K562 (cell line): ENCODE results near the gene HOXB3. TPM values are rescaled to one million over a fixed set of nuclear protein-coding genes. Genes with fewer than 3 reads are reported as not detected.

Source experiments
- ATAC-seq: fragments of 200-7000 bp; cut with Tn5 transposase; 3 replicates; pipeline ENCODE4 v1.9.1; 2020; ENCODE audit warnings: moderate library complexity
- BruUV-seq: library from RNA; stranded (reverse); fragments of 400-500 nt; replicated peaks from 2 replicates; lab custom pipeline; 2021; lab: Mats Ljungman, UMichigan
- CTCF ChIA-PET: fragments of 300-600 bp; formaldehyde crosslinking; extraction: SDS; loops from one replicate; lab custom pipeline; 2021; ENCODE audit warnings: low intra/inter-chr PET ratio; lab: Yijun Ruan, JAX
- POLR2A ChIA-PET: fragments of 300-600, 350-650 bp; sonication (Branson Sonifier 250); formaldehyde crosslinking; extraction: SDS; loops from one replicate; lab custom pipeline; 2021; ENCODE audit warnings: antibody characterized with exemption, inconsistent platforms; lab: Yijun Ruan, JAX
- DNase-seq, 4 experiments: peaks; one replicate each; pipeline versions ENCODE4 v3.0.0 to v3.0.0-alpha.2; 2011 to 2018; ENCODE audit warnings: low spot score in 3 of 4, mixed read lengths in 3 of 4; ENCODE audit errors: extremely low read depth in 1 of 4
- FAIRE-seq: peaks from 2 replicates; lab custom pipeline; 2011; peaks lifted over from hg19 to GRCh38; lab: Jason Lieb, UNC
- H2AFZ ChIP-seq: 2 replicates; pipeline ENCODE4 v1.6.0; 2011; ENCODE audit warnings: low read depth, low read length, control low read depth, inconsistent platforms
- H3K27ac ChIP-seq: fragments of 200-600 bp; 3 replicates; pipeline ENCODE4 v1.8.0; 2011; ENCODE audit warnings: low read depth, mild to moderate bottlenecking, control low read depth, inconsistent platforms, low read length, moderate library complexity, mixed read lengths; ENCODE audit errors: extremely low read depth
- H3K27me3 ChIP-seq, 2 experiments: fragments of 300-600 bp in 1 of 2; 2 replicates in 1 of 2; 3 replicates in 1 of 2; pipeline versions ENCODE4 v1.6.0 to v1.8.0; 2011; ENCODE audit warnings: inconsistent platforms in 2 of 2, low read length in 2 of 2, mild to moderate bottlenecking in 1 of 2, mixed read lengths in 1 of 2, moderate library complexity in 1 of 2; ENCODE audit not compliant: control insufficient read depth in 2 of 2, insufficient read depth in 2 of 2
- H3K36me3 ChIP-seq: fragments of 300-600 bp; 3 replicates; pipeline ENCODE4 v1.8.0; 2011; ENCODE audit warnings: mild to moderate bottlenecking, low read length, inconsistent platforms; ENCODE audit not compliant: control insufficient read depth, insufficient read depth
- H3K4me1 ChIP-seq, 2 experiments: fragments of 200-600 bp in 1 of 2; replicated peaks in 1 of 2; 2 replicates in 1 of 2; 3 replicates in 1 of 2; pipeline versions ENCODE4 v1.5.1 to v1.8.0; 2011; ENCODE audit warnings: inconsistent platforms in 2 of 2, low read length in 2 of 2, mild to moderate bottlenecking in 1 of 2, mixed read lengths in 1 of 2, moderate library complexity in 1 of 2; ENCODE audit not compliant: control insufficient read depth in 2 of 2, insufficient read depth in 2 of 2
- H3K4me2 ChIP-seq: 2 replicates; pipeline ENCODE4 v1.6.1; 2011; ENCODE audit warnings: low read length, control low read depth, inconsistent platforms, mixed read lengths; ENCODE audit not compliant: insufficient read depth
- H3K4me3 ChIP-seq: fragments of 200-600 bp; sonication (generic), shearing (Covaris generic); 2 replicates; pipeline ENCODE4 v1.5.1; 2016; ENCODE audit warnings: control low read depth, inconsistent platforms
- H3K79me2 ChIP-seq: fragments of 200-600 bp; 3 replicates; pipeline ENCODE4 v1.8.0; 2011; ENCODE audit warnings: low read length, inconsistent platforms; ENCODE audit not compliant: control insufficient read depth, insufficient read depth
- H3K9ac ChIP-seq, 2 experiments: 2 replicates each; pipeline versions ENCODE4 v1.6.0 to v1.6.1; 2011; ENCODE audit warnings: low read depth in 2 of 2, low read length in 2 of 2, control low read depth in 1 of 2, inconsistent platforms in 1 of 2, mild to moderate bottlenecking in 1 of 2, mixed read lengths in 1 of 2; ENCODE audit not compliant: insufficient read depth in 1 of 2
- H3K9me1 ChIP-seq: one replicate; pipeline ENCODE4 v1.6.0; 2011; ENCODE audit warnings: inconsistent platforms, mild to moderate bottlenecking, low read length, moderate library complexity; ENCODE audit not compliant: control insufficient read depth, insufficient read depth
- H3K9me3 ChIP-seq: replicated peaks from 2 replicates; pipeline ENCODE4 v1.5.1; 2011; ENCODE audit warnings: low read depth, low read length, inconsistent platforms; ENCODE audit not compliant: control insufficient read depth, insufficient read depth
- H4K20me1 ChIP-seq: replicated peaks from 2 replicates; pipeline ENCODE4 v1.6.1; 2011; ENCODE audit warnings: low read length, inconsistent platforms, mixed read lengths; ENCODE audit not compliant: control insufficient read depth, insufficient read depth
- CBFA2T3 ChIP-seq: fragments of 450-650 bp; IDR thresholded peaks from 2 replicates; pipeline ENCODE4 v1.6.1; 2017
- CBX8 ChIP-seq: fragments of 200-600 bp; sonication (generic); IDR thresholded peaks from 2 replicates; pipeline ENCODE4 v1.6.1; 2012; ENCODE audit warnings: borderline replicate concordance, mixed run types, low read depth, mild to moderate bottlenecking, moderate library complexity, mixed read lengths, low read length, control low read depth, inconsistent platforms; ENCODE audit not compliant: poor library complexity, severe bottlenecking; ENCODE audit errors: extremely low read depth
- DMBX1 ChIP-seq: fragments of 250-450 bp; sonication (Bioruptor Pico); IDR thresholded peaks from 2 replicates; pipeline ENCODE4 v1.8.0; 2022; ENCODE audit warnings: inconsistent platforms, mild to moderate bottlenecking, moderate library complexity, borderline replicate concordance
- EP300 ChIP-seq: IDR thresholded peaks from 2 replicates; pipeline ENCODE4 v1.6.1; 2012; ENCODE audit warnings: low read length, improper control_type of control experiment
- HDAC3 ChIP-seq: fragments of 450-650 bp; IDR thresholded peaks from 2 replicates; pipeline ENCODE4 v1.6.1; 2018; ENCODE audit warnings: borderline replicate concordance, mild to moderate bottlenecking, moderate library complexity; ENCODE audit not compliant: partially characterized antibody
- HNRNPH1 ChIP-seq: fragments of 200-400 bp; formaldehyde crosslinking; optimal IDR thresholded peaks from 2 replicates; pipeline ENCODE3; 2017; ENCODE audit warnings: low read depth, mild to moderate bottlenecking, low read length, moderate library complexity
- MEF2A ChIP-seq: IDR thresholded peaks from 2 replicates; pipeline ENCODE4 v1.6.1; 2011; ENCODE audit warnings: low read depth, mild to moderate bottlenecking, low read length, moderate library complexity; ENCODE audit not compliant: control insufficient read depth
- NFIC ChIP-seq: fragments of 450-650 bp; IDR thresholded peaks from 2 replicates; pipeline ENCODE4 v1.6.1; 2017; ENCODE audit warnings: mild to moderate bottlenecking, inconsistent platforms
- PATZ1 ChIP-seq: fragments of 250-450 bp; sonication (Bioruptor Pico); IDR thresholded peaks from 2 replicates; pipeline ENCODE4 v1.5.0; 2020; ENCODE audit warnings: mild to moderate bottlenecking, borderline replicate concordance
- TCF7L2 ChIP-seq: fragments of 150-350 bp; IDR thresholded peaks from 2 replicates; pipeline ENCODE4 v1.6.1; 2016; ENCODE audit warnings: low read depth, mild to moderate bottlenecking, low read length, moderate library complexity
- ZNF395 ChIP-seq: fragments of 200-800 bp; sonication (Bioruptor generic); IDR thresholded peaks from 2 replicates; pipeline ENCODE4 v1.6.1; 2017; ENCODE audit warnings: missing genetic modification characterization, missing compliant biosample characterization
- ZNF583 ChIP-seq: fragments of 250-450 bp; sonication (Bioruptor Pico); IDR thresholded peaks from 2 replicates; pipeline ENCODE4 v1.4.0; 2020
- WGBS: fragments of 100-300 bp; shearing (Covaris generic); methylation state at CpG from one replicate; pipeline ENCODE4 v1.1.6; 2016; ENCODE audit warnings: low coverage, mixed read lengths; ENCODE audit not compliant: insufficient coverage; ENCODE audit errors: missing lambda C conversion rate; 5-methylcytosine and 5-hydroxymethylcytosine counted together
- in situ Hi-C: fragments of 300-500 bp; cut with MboI; formaldehyde crosslinking; loops from 4 replicates; pipeline ENCODE4 v1.15.0; 2018; ENCODE audit warnings: inconsistent platforms, mixed read lengths
- intact Hi-C: fragments of 100-400 bp; cut with micrococcal nuclease; formaldehyde crosslinking; loops from 2 replicates; pipeline ENCODE4 v1.14.2; 2022
- polyA plus RNA-seq, 8 experiments: library from polyadenylated mRNA; depleted of rRNA in 4 of 8; stranded (reverse) in 5 of 8; unstranded in 3 of 8; fragments of >200 nt; fragmentation: Nextera tagmentation in 2 of 8; fragmentation: Illumina TruSeq in 1 of 8; extraction: Ambion mirVana in 2 of 8; extraction: Trizol in 1 of 8; gene quantifications; 2 replicates each; pipeline versions ENCODE4 v1.2.1 to v1.2.3, GENCODE V29; 2011 to 2014; ENCODE audit warnings: inconsistent platforms in 1 of 8, missing spikeins in 1 of 8
- total RNA-seq, 7 experiments: library from RNA; depleted of rRNA in 6 of 7; stranded (reverse); fragments of >200 nt in 6 of 7; fragmentation: Illumina TruSeq in 2 of 7; extraction: Trizol in 2 of 7; gene quantifications; 2 replicates each; pipeline versions ENCODE4 v1.2.1 to v1.2.3, GENCODE V29; 2011 to 2021; ENCODE audit warnings: low replicate concordance in 1 of 7

The HOXB3 gene
- total and polyA plus RNA-seq, 9 of the 15 experiments (the other 6 are each of a cell fraction or from before 2014, with no cell fraction given) = 2.4 to 41.3 (median 20.2) TPM

- no peak for TF ChIP-seq HNRNPH1
- no peak for TF ChIP-seq DMBX1 (CRISPR knock-in tag)
- TF ChIP-seq CBFA2T3 = no peak
- TF ChIP-seq ZNF583 (CRISPR knock-in tag) = no peak
- no peak for TF ChIP-seq TCF7L2
- no peak for TF ChIP-seq MEF2A
- intact Hi-C loops = no loop called here
- H3K9ac ChIP-seq = no peak overlapping the region
- BruUV-seq = no TSS peak
- WGBS = 85% methylated on average over 29 of the region's 37 CpGs
- peaks cover 26 to 41% of the 10 kb centered on the region in 2 experiments; a peak in 4 of 5 replicates for H3K4me1 ChIP-seq
- H3K9me1 ChIP-seq = no peaks in the 10 kb centered on the region
- no peak overlapping the region for H3K4me3 ChIP-seq
- CTCF ChIA-PET = no interaction called here
- H2AFZ ChIP-seq = no peak overlapping the region
- H4K20me1 ChIP-seq = no peaks in the 10 kb centered on the region
- H3K27ac ChIP-seq = no peak overlapping the region
- H3K27me3 ChIP-seq = no peaks in the 10 kb centered on the region
- no peaks in the 10 kb centered on the region for H3K36me3 ChIP-seq
- ATAC-seq (no peak), DNase-seq (no peak), FAIRE-seq (no peak)
- in situ Hi-C loops = no loop called here
- H3K9me3 ChIP-seq = no peaks in the 10 kb centered on the region
- H3K79me2 ChIP-seq = no peaks in the 10 kb centered on the region
- no peak overlapping the region for H3K4me2 ChIP-seq
- POLR2A ChIA-PET = interaction anchor here (0.7 to 1.3 kb wide), 2 partner anchors 11 to 13 kb away, joined by 3 to 7 read pairs; no protein-coding TSS in a partner anchor
These were observed 59.7 kb downstream of the HOXB3 start for GRCh38 chr17:48530208-48530886.

DNA sequence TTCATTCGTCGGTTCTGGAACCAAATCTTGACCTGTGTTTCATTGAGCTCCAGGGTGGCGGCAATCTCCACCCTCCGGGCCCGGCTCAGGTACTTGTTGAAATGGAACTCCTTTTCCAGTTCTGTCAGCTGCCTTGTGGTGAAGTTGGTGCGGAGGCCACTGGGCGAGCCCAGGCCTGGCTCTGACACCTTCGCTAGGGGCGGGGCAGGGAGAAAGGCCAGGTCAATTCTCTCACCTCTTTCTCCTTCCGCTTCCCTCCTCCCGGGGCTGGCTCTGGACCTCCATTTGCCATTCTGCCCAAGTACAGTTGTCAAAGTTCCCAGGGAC is 60.4 kb downstream of the HOXB3 start:
- no TSS peak for BruUV-seq
- intact Hi-C loops = no loop called here
- peaks cover 26 to 41% of the 10 kb centered on the region in 2 experiments; a peak in 4 of 5 replicates for H3K4me1 ChIP-seq
- no peaks in the 10 kb centered on the region for H3K79me2 ChIP-seq
- H3K9me1 ChIP-seq = no peaks in the 10 kb centered on the region
- no peaks in the 10 kb centered on the region for H4K20me1 ChIP-seq
- in situ Hi-C loops = no loop called here
- no peak overlapping the region for H3K4me2 ChIP-seq
- whole genome bisulfite sequencing = 81% methylated on average over 10 of the region's 11 CpGs
- no peaks in the 10 kb centered on the region for H3K27me3 ChIP-seq
- no peak overlapping the region for H3K4me3 ChIP-seq
- H2AFZ ChIP-seq = no peak overlapping the region
- H3K9me3 ChIP-seq = no peaks in the 10 kb centered on the region
- peak overlapping the region in 1 of 2 experiments; percentile 56; a peak in 2 of 4 replicates for H3K9ac ChIP-seq
- no peak for ATAC-seq
- DNase-seq = no peak
- H3K36me3 ChIP-seq = no peaks in the 10 kb centered on the region
- FAIRE-seq = no peak
- ChIA-PET CTCF (no interaction called here), POLR2A (interaction anchor here (0.7 to 1.7 kb wide), 4 partner anchors 9 to 26 kb away, joined by 3 to 7 read pairs (median 4); no protein-coding TSS in a partner anchor)
- no peak overlapping the region for H3K27ac ChIP-seq
- TF ChIP-seq NFIC (no peak), ZNF395 (CRISPR knock-in tag) (no peak), EP300 (no peak), CBX8 (no peak), PATZ1 (no peak), HDAC3 (no peak)
